Stimulated activated CD8-positive, alpha-beta memory T cell treated with anti-CD3 and anti-CD28 coated beads, Interleukin-15, amount 100 ng/mL, for 4 hours (primary cell): ENCODE results near the gene ING5.

ENCODE experiments used
- DNase-seq, 2 donors: peaks; one replicate each; pipeline ENCODE4 v3.0.0-alpha.2; 2020; ENCODE audit warnings: low read depth in 2 of 2

ING5 gene

GRCh38 chr2:241776336-241777169, 74.7 kb downstream of the ING5 start, which contains the start of gene GAL3ST2:
Gene GAL3ST2 (plus strand): TSS chr2:241776822. CDS start chr2:241776956, 134 bp downstream.
- no peak for DNase-seq

- DNase-seq, result no peak
Measured at GRCh38 chr2:241777170-241777685, 75.4 kb downstream of the ING5 start.

- no peak for DNase-seq
Measured at GRCh38 chr2:241777686-241778627, 76.1 kb downstream of the ING5 start.
